Measurements from ENCODE around the gene FMO1. TPM values are rescaled to one million over a fixed set of nuclear protein-coding genes. Genes with fewer than 3 reads are reported as not detected.

The FMO1 gene
- polyA plus RNA-seq, 1 donor from 2014 or later: not detected

DNA sequence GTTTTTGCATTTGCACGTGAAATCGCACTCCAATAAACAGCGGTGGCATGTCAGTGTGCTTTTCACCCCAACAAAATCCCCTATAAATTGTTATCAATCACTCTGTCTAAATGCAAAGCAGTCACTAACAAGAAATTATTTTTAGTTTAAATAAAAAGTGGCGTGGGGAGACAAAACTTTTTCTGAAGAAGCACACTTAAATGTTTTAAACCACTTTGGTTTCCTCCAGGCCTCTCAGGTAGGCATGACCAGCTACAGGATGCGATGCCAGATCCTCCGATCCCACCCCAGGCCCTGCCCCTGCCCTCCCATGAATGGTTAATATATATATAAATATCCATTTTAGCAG lies 3.6 kb downstream of the FMO1 start:
- H3F3A ChIP-seq (ENCODE audit: insufficient read depth, low read length, poor library complexity, severe bottlenecking): no peaks in the 10 kb centered on the region
- H3K79me2 ChIP-seq (replicated peaks; ENCODE audit: insufficient read depth, low read length): no peaks in the 10 kb centered on the region
- H3K9me3 ChIP-seq (ENCODE audit: low read length): no peaks in the 10 kb centered on the region
- no peak overlapping the region for H2AFZ ChIP-seq (ENCODE audit: low read depth, low read length)
- H3K27ac ChIP-seq (ENCODE audit: low read length): no peak overlapping the region
- no peaks in the 10 kb centered on the region for H3K36me3 ChIP-seq (ENCODE audit: insufficient read depth, low read length)
- H3K9me2 ChIP-seq (ENCODE audit: insufficient read depth, low read length): no peaks in the 10 kb centered on the region
- H3K27me3 ChIP-seq (ENCODE audit: insufficient read depth, low read depth, low read length): no peaks in the 10 kb centered on the region
- peak overlapping the region; percentile 60 for H3K4me3 ChIP-seq (ENCODE audit: low read length)
- no peak overlapping the region for H3K9ac ChIP-seq (ENCODE audit: low read length)
- H3K4me2 ChIP-seq (ENCODE audit: low read length): no peak overlapping the region
- H4K20me1 ChIP-seq (ENCODE audit: insufficient read depth): no peaks in the 10 kb centered on the region
- TF ChIP-seq TAF1 (IDR thresholded peaks at IDR 0.05; ENCODE audit: low read depth) (no peak), EZH2 (IDR thresholded peaks at IDR 0.05; ENCODE audit: borderline replicate concordance, insufficient read depth, low read length, poor library complexity, severe bottlenecking) (no peak), REST (IDR thresholded peaks at IDR 0.05; ENCODE audit: borderline replicate concordance) (no peak), MXI1 (conservative IDR thresholded peaks at IDR 0.05; ENCODE audit: poor library complexity, severe bottlenecking) (no peak), CTCF (IDR thresholded peaks at IDR 0.05; ENCODE audit: poor library complexity, severe bottlenecking) (no peak), POLR2AphosphoS5 (IDR thresholded peaks at IDR 0.05) (no peak), SMC3 (conservative IDR thresholded peaks at IDR 0.05; ENCODE audit: poor library complexity) (no peak), EP300 (conservative IDR thresholded peaks at IDR 0.05; ENCODE audit: poor library complexity, severe bottlenecking) (no peak), RAD21 (conservative IDR thresholded peaks at IDR 0.05) (no peak)

- H3F3A ChIP-seq (ENCODE audit: insufficient read depth, low read length, poor library complexity, severe bottlenecking): no peaks in the 10 kb centered on the region
- H3K79me2 ChIP-seq (replicated peaks; ENCODE audit: insufficient read depth, low read length): no peaks in the 10 kb centered on the region
- no peak overlapping the region for H3K9ac ChIP-seq (ENCODE audit: low read length)
- no peak overlapping the region for H2AFZ ChIP-seq (ENCODE audit: low read depth, low read length)
- no peaks in the 10 kb centered on the region for H3K36me3 ChIP-seq (ENCODE audit: insufficient read depth, low read length)
- no peak overlapping the region for H3K27ac ChIP-seq (ENCODE audit: low read length)
- H3K4me2 ChIP-seq (ENCODE audit: low read length): no peak overlapping the region
- no peaks in the 10 kb centered on the region for H3K9me2 ChIP-seq (ENCODE audit: insufficient read depth, low read length)
- no peak overlapping the region for H3K4me3 ChIP-seq (ENCODE audit: low read length)
- no peak for TF ChIP-seq EP300 (conservative IDR thresholded peaks at IDR 0.05; ENCODE audit: poor library complexity, severe bottlenecking)
- TF ChIP-seq MXI1 (conservative IDR thresholded peaks at IDR 0.05; ENCODE audit: poor library complexity, severe bottlenecking): no peak
- TF ChIP-seq REST (IDR thresholded peaks at IDR 0.05; ENCODE audit: borderline replicate concordance): no peak
- no peak for TF ChIP-seq EZH2 (IDR thresholded peaks at IDR 0.05; ENCODE audit: borderline replicate concordance, insufficient read depth, low read length, poor library complexity, severe bottlenecking)
- TF ChIP-seq RAD21 (conservative IDR thresholded peaks at IDR 0.05): no peak
- no peak for TF ChIP-seq SMC3 (conservative IDR thresholded peaks at IDR 0.05; ENCODE audit: poor library complexity)
- no peak for TF ChIP-seq POLR2AphosphoS5 (IDR thresholded peaks at IDR 0.05)
- no peak for TF ChIP-seq CTCF (IDR thresholded peaks at IDR 0.05; ENCODE audit: poor library complexity, severe bottlenecking)
- TF ChIP-seq TAF1 (IDR thresholded peaks at IDR 0.05; ENCODE audit: low read depth): no peak
- H3K27me3 ChIP-seq (ENCODE audit: insufficient read depth, low read depth, low read length): no peaks in the 10 kb centered on the region
- H4K20me1 ChIP-seq (ENCODE audit: insufficient read depth): no peaks in the 10 kb centered on the region
- H3K9me3 ChIP-seq (ENCODE audit: low read length): no peaks in the 10 kb centered on the region
Measured at GRCh38 chr1:171252482-171252881, 4.2 kb downstream of the FMO1 start.
